Neural cell (in vitro differentiated cells): ENCODE data around the gene EP400. TPM values are rescaled to one million over a fixed set of nuclear protein-coding genes. Genes with fewer than 3 reads are reported as not detected.
A peak's percentile ranks its signal among the peaks of the same experiment; 100 is the strongest.
"Not testable (repeated sequence)": the region's sequence is repeated elsewhere in the genome, so short reads cannot be mapped to it uniquely, and the experiment has no call there.

Source experiments
- H2AFZ ChIP-seq: fragments of 200-600, 300-800 bp; sonication (generic), shearing (Covaris generic); 2 replicates; pipeline ENCODE4 v1.6.0; 2014; ENCODE audit warnings: low read depth, mild to moderate bottlenecking, antibody characterized with exemption, low read length, moderate library complexity
- H3F3A ChIP-seq: fragments of 200-600 bp; shearing (Covaris generic); 2 replicates; pipeline ENCODE4 v1.6.1; 2016; ENCODE audit warnings: mild to moderate bottlenecking, moderate library complexity, mixed read lengths, antibody characterized with exemption, low read length; ENCODE audit not compliant: insufficient read depth, poor library complexity, severe bottlenecking
- H3K27ac ChIP-seq: fragments of 200-600, 300-800 bp; sonication (generic), shearing (Covaris generic); 2 replicates; pipeline ENCODE4 v1.5.1; 2014; ENCODE audit warnings: mild to moderate bottlenecking, low read length, moderate library complexity
- H3K27me3 ChIP-seq: fragments of 300-800, 200-600 bp; sonication (generic), shearing (Covaris generic); 2 replicates; pipeline ENCODE4 v1.6.0; 2014; ENCODE audit warnings: mild to moderate bottlenecking, low read depth, low read length, moderate library complexity; ENCODE audit not compliant: insufficient read depth
- H3K36me3 ChIP-seq: fragments of 300-800, 200-600 bp; sonication (generic), shearing (Covaris generic); 2 replicates; pipeline ENCODE4 v1.5.1; 2014; ENCODE audit warnings: mild to moderate bottlenecking, antibody characterized with exemption, low read length, moderate library complexity; ENCODE audit not compliant: insufficient read depth
- H3K4me2 ChIP-seq: fragments of 300-800, 200-600 bp; sonication (generic), shearing (Covaris generic); 2 replicates; pipeline ENCODE4 v1.6.0; 2014; ENCODE audit warnings: mild to moderate bottlenecking, low read length
- H3K4me3 ChIP-seq: fragments of 300-800, 200-600 bp; sonication (generic), shearing (Covaris generic); 2 replicates; pipeline ENCODE4 v1.5.1; 2014; ENCODE audit warnings: mild to moderate bottlenecking, low read length, moderate library complexity
- H3K79me2 ChIP-seq: fragments of 200-600 bp; shearing (Covaris generic); replicated peaks from 2 replicates; pipeline ENCODE4 v1.6.0; 2014; ENCODE audit warnings: mild to moderate bottlenecking, low read length, moderate library complexity; ENCODE audit not compliant: insufficient read depth
- H3K9ac ChIP-seq: fragments of 300-800, 200-600 bp; sonication (generic), shearing (Covaris generic); 2 replicates; pipeline ENCODE4 v1.6.1; 2016; ENCODE audit warnings: mild to moderate bottlenecking, low read length, mixed read lengths
- H3K9me2 ChIP-seq: fragments of 200-600 bp; shearing (Covaris generic); 2 replicates; pipeline ENCODE4 v1.6.1; 2016; ENCODE audit warnings: mild to moderate bottlenecking, low read length, mixed read lengths; ENCODE audit not compliant: insufficient read depth
- H3K9me3 ChIP-seq: fragments of 200-600, 300-800 bp; sonication (generic), shearing (Covaris generic); 2 replicates; pipeline ENCODE4 v1.6.1; 2016; ENCODE audit warnings: mild to moderate bottlenecking, mixed run types, low read length, moderate library complexity, mixed read lengths
- H4K20me1 ChIP-seq: fragments of 200-600 bp; shearing (Covaris generic); 2 replicates; pipeline ENCODE4 v1.6.1; 2016; ENCODE audit warnings: mild to moderate bottlenecking, mixed run types; ENCODE audit not compliant: insufficient read depth
- EP300 ChIP-seq: fragments of 450-650 bp; conservative IDR thresholded peaks from 2 replicates; pipeline ENCODE4 v1.6.1; 2014; ENCODE audit warnings: antibody characterized with exemption, mild to moderate bottlenecking, moderate library complexity; ENCODE audit not compliant: poor library complexity, severe bottlenecking
- POLR2AphosphoS5 ChIP-seq: IDR thresholded peaks from 2 replicates; pipeline ENCODE4 v1.6.1; 2012
- SMC3 ChIP-seq: fragments of 450-650 bp; conservative IDR thresholded peaks from 2 replicates; pipeline ENCODE4 v1.6.1; 2014; ENCODE audit warnings: antibody characterized with exemption, mild to moderate bottlenecking, moderate library complexity; ENCODE audit not compliant: poor library complexity
- TAF1 ChIP-seq: IDR thresholded peaks from 2 replicates; pipeline ENCODE4 v1.6.1; 2012; ENCODE audit warnings: low read depth
- polyA plus RNA-seq: library from polyadenylated mRNA; depleted of rRNA; stranded (reverse); fragments of >200 nt; gene quantifications from 2 replicates; pipeline ENCODE4 v1.2.3, GENCODE V29; 2014
- TF ChIP-seq, protein P1 (sequence below): fragments of 450-650 bp; IDR thresholded peaks from 2 replicates; pipeline ENCODE4 v1.5.1; 2014; ENCODE audit warnings: antibody characterized with exemption, mild to moderate bottlenecking, moderate library complexity; ENCODE audit not compliant: poor library complexity, severe bottlenecking

EP400 gene
- polyA plus RNA-seq, 1 donor from 2014 or later, result 19.4 TPM

DNA sequence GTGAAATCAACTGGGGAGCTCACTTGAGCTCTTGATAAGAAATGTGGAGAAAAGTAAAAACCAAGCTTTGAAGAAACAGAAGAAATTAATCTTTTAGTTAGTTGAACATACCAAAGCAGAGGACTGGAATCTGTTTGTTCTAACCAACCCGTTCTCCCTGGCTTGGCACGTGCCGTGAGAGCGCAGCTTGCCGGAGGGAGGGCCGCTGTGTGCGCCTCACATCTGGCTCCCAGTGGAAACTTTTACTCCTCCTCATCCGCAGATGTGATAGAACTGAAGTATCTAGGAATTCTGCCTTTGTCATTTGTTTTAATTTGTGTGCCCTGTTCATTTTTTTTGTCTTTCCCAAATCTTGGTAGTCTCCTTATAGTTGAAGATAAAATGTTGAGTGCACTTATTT, 129.5 kb downstream of the EP400 start (continued):
- TF ChIP-seq, protein P1, sequence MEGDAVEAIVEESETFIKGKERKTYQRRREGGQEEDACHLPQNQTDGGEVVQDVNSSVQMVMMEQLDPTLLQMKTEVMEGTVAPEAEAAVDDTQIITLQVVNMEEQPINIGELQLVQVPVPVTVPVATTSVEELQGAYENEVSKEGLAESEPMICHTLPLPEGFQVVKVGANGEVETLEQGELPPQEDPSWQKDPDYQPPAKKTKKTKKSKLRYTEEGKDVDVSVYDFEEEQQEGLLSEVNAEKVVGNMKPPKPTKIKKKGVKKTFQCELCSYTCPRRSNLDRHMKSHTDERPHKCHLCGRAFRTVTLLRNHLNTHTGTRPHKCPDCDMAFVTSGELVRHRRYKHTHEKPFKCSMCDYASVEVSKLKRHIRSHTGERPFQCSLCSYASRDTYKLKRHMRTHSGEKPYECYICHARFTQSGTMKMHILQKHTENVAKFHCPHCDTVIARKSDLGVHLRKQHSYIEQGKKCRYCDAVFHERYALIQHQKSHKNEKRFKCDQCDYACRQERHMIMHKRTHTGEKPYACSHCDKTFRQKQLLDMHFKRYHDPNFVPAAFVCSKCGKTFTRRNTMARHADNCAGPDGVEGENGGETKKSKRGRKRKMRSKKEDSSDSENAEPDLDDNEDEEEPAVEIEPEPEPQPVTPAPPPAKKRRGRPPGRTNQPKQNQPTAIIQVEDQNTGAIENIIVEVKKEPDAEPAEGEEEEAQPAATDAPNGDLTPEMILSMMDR, result no peak

- H3K36me3 ChIP-seq, result peaks cover 9% of the 10 kb centered on the region
- no peaks in the 10 kb centered on the region for H3K9me3 ChIP-seq
- no peak overlapping the region for H3K27ac ChIP-seq
- no peak overlapping the region for H2AFZ ChIP-seq
- no peaks in the 10 kb centered on the region for H3K79me2 ChIP-seq
- H3K9me2 ChIP-seq, result no peaks in the 10 kb centered on the region
- no peak overlapping the region for H3K4me3 ChIP-seq
- no peak for TF ChIP-seq TAF1
- TF ChIP-seq POLR2AphosphoS5, result no peak
- no peak for TF ChIP-seq EP300
- TF ChIP-seq SMC3, result no peak
- H3K4me2 ChIP-seq, result no peak overlapping the region
- H4K20me1 ChIP-seq, result no peaks in the 10 kb centered on the region
- no peaks in the 10 kb centered on the region for H3F3A ChIP-seq
- no peak overlapping the region for H3K9ac ChIP-seq
- H3K27me3 ChIP-seq, result no peaks in the 10 kb centered on the region
Measured at GRCh38 chr12:132079695-132080094, 130.0 kb downstream of the EP400 start.

DNA sequence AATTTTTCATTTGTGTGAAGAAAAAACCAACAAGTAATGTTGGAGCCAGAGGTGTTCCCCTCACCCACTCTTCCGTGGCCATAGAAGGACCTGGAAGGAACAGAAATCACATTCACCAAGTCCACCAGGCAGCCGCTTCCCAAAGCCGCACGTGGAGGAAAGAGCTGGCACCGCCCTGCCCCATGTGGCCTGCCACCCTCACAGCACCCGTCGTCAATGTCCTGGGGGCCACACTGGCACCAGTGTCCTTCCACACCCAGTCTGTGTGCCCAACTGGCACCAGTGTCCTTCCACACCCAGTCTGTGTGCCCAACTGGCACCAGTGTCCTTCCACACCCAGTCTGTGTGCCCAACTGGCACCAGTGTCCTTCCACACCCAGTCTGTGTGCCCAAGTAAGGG, 130.8 kb downstream of the EP400 start:
- H3K9me3 ChIP-seq, H3F3A ChIP-seq, H4K20me1 ChIP-seq, H3K36me3 ChIP-seq, H3K79me2 ChIP-seq, H3K9me2 ChIP-seq, H3K9ac ChIP-seq, H3K4me3 ChIP-seq, H3K27ac ChIP-seq, H2AFZ ChIP-seq, H3K27me3 ChIP-seq, H3K4me2 ChIP-seq: not testable (repeated sequence)

GRCh38 chr12:132081423-132081822, 131.7 kb downstream of the EP400 start:
- peaks cover 9% of the 10 kb centered on the region for H3K36me3 ChIP-seq
- no peak overlapping the region for H2AFZ ChIP-seq
- H3K9me2 ChIP-seq, result no peaks in the 10 kb centered on the region
- H3F3A ChIP-seq, result no peaks in the 10 kb centered on the region
- no peaks in the 10 kb centered on the region for H3K79me2 ChIP-seq
- H3K27me3 ChIP-seq, result no peaks in the 10 kb centered on the region
- no peaks in the 10 kb centered on the region for H4K20me1 ChIP-seq
- H3K9ac ChIP-seq, result no peak overlapping the region
- H3K27ac ChIP-seq, result no peak overlapping the region
- no peaks in the 10 kb centered on the region for H3K9me3 ChIP-seq
- H3K4me2 ChIP-seq, result no peak overlapping the region
- H3K4me3 ChIP-seq, result no peak overlapping the region
- TF ChIP-seq TAF1, result no peak

DNA sequence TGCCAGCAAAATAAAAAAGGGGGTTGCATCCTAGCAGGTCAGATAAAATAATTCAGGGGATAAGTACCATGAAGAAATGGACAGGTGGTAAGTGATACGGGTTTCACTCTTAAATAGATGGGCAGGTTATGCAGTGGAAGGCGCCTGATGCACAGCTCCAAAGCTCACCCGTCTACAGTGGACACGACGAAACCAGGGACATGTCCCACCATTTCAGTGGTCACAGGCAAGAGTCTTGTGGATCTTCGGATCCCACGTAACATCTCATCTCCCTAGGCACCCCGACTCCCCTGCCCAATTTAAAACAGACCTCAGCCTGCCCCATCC, 133.8 kb downstream of the EP400 start:
- peak overlapping the region; percentile 46 for H3K4me2 ChIP-seq

More for the DNA sequence above, 133.8 kb downstream of the EP400 start:
- no peaks in the 10 kb centered on the region for H3K9me2 ChIP-seq
- peak overlapping the region; percentile 87 for H3K4me3 ChIP-seq
- no peaks in the 10 kb centered on the region for H3F3A ChIP-seq
- TF ChIP-seq, protein P1, result no peak
- peak overlapping the region; percentile 27 for H3K9ac ChIP-seq
- H3K79me2 ChIP-seq, result no peaks in the 10 kb centered on the region
- no peak overlapping the region for H2AFZ ChIP-seq
- H3K27me3 ChIP-seq, result no peaks in the 10 kb centered on the region
- no peak overlapping the region for H3K27ac ChIP-seq
- no peaks in the 10 kb centered on the region for H3K9me3 ChIP-seq
- H4K20me1 ChIP-seq, result no peaks in the 10 kb centered on the region
- H3K36me3 ChIP-seq, result no peaks in the 10 kb centered on the region
